ENCODE results near the gene PAX5. TPM values are rescaled to one million over a fixed set of nuclear protein-coding genes. Genes with fewer than 3 reads are reported as not detected.

Gene PAX5
- total RNA-seq, 1 donor from 2014 or later = not detected

DNA sequence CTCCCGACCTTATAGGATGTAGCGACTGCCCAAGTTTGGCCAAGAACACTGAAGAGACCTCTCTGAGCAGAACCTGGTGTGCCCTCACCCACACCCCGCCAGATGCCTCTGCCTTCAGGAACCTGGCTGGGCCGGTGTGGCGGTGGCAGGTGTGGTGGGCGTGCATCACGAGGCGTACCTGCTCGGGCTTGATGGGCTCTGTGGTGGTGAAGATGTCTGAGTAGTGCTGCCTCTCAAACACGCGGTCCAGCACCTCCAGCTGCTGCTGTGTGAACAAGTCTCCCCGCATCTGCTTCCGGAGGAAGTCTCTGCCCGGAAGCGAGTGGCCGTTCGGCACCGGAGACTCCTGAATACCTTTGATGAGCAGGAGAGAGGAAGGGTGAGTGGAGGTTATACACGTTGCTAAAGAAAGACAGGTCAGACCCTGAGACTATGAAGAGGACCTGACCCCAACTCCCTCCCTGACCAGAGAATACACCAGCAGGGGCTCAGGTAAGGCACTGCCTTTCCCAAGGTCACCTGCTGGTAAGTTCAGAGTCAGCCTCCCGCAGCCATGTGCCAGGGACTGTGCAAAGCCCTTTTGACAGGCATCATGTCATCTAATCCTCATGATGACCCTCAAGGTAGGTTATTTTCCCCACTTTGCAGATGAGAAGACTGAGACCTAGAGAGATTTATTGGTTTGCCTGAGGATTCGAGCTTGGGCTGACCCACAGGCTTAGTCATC lies 67.5 kb downstream of the PAX5 start:
- peaks cover 16% of the 10 kb centered on the region for H3K27me3 ChIP-seq (ENCODE audit: control insufficient read depth, insufficient read depth, low read length)
- DNase-seq (ENCODE audit: low read depth) = no peak
- no peaks in the 10 kb centered on the region for H3K36me3 ChIP-seq (ENCODE audit: control insufficient read depth, insufficient read depth, low read length)
- TF ChIP-seq, protein P1, sequence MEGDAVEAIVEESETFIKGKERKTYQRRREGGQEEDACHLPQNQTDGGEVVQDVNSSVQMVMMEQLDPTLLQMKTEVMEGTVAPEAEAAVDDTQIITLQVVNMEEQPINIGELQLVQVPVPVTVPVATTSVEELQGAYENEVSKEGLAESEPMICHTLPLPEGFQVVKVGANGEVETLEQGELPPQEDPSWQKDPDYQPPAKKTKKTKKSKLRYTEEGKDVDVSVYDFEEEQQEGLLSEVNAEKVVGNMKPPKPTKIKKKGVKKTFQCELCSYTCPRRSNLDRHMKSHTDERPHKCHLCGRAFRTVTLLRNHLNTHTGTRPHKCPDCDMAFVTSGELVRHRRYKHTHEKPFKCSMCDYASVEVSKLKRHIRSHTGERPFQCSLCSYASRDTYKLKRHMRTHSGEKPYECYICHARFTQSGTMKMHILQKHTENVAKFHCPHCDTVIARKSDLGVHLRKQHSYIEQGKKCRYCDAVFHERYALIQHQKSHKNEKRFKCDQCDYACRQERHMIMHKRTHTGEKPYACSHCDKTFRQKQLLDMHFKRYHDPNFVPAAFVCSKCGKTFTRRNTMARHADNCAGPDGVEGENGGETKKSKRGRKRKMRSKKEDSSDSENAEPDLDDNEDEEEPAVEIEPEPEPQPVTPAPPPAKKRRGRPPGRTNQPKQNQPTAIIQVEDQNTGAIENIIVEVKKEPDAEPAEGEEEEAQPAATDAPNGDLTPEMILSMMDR (IDR thresholded peaks at IDR 0.05; ENCODE audit: insufficient read depth, low read length, poor library complexity, severe bottlenecking) = no peak
- no peak overlapping the region for H3K4me3 ChIP-seq (ENCODE audit: low read depth, low read length)

DNA sequence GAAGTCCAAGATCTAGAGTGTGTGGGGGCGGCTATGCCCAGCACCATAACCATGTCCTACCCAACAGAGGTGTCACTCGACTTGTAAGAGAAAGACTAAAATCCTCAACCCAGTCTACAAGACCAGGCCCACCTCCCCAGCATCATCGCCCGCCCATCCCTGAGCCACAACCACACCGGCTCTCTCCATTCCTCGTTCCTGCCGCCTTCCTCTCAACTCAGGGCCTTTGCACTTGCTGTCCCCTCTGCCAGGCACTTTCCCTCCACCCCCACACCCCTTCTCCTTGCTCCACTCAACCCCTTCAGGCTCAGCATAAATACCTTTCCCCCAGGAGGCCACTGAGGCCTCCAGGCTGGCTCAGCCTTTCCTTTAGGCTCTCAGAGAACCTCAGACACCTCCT lies 69.3 kb downstream of the PAX5 start:
- Histone ChIP-seq H3K36me3 (ENCODE audit: control insufficient read depth, insufficient read depth, low read length) (no peaks in the 10 kb centered on the region), H3K27me3 (ENCODE audit: control insufficient read depth, insufficient read depth, low read length) (peaks cover 21% of the 10 kb centered on the region), H3K4me3 (ENCODE audit: low read depth, low read length) (no peak overlapping the region)
- no peak for DNase-seq (ENCODE audit: low read depth)
- TF ChIP-seq, protein P1 (IDR thresholded peaks at IDR 0.05; ENCODE audit: insufficient read depth, low read length, poor library complexity, severe bottlenecking) = no peak

DNA sequence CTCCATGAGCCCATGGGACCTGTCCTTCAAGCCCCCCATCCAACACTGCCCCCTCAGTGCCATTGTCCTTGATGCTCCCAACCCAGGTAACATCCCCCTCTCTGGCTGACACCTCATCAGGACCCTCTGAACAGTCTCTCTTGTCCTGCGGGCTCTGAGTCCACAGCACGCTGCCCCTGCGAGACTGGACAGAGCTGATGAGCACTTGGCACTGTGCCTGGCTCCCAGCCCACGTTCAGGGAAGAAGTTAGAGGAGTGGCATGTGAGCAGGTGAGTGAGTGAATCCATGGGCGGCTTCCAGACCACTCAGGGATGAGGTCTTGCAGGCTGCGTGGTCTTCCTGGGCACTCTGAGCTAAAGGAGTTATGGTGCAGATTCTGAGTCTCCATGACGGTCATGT lies 70.7 kb downstream of the PAX5 start:
- Histone ChIP-seq H3K36me3 (ENCODE audit: control insufficient read depth, insufficient read depth, low read length) (no peaks in the 10 kb centered on the region), H3K27me3 (ENCODE audit: control insufficient read depth, insufficient read depth, low read length) (peaks cover 28% of the 10 kb centered on the region), H3K4me3 (ENCODE audit: low read depth, low read length) (no peak overlapping the region)
- TF ChIP-seq, protein P1 (IDR thresholded peaks at IDR 0.05; ENCODE audit: insufficient read depth, low read length, poor library complexity, severe bottlenecking) = no peak
- DNase-seq (ENCODE audit: low read depth) = no peak

DNA sequence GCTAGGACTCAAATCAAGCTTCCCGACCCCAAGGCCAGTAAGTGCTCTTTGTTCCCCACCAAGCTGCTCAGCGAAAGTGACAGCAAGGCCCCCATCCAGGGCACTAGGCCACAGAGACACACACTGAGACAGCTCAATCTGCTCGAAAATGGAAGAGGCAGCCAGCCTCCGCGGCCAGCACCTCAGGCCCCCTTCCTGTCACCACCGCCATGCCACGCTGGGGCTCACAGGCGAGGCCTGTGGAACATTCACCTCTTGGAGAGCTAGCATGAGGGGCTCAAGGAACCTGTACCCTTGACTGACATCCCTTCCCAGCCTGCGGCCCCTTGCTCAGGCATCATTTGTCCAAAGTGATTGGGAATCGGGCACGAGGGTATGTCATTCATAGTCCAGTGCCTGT lies 71.4 kb downstream of the PAX5 start:
- Histone ChIP-seq H3K4me3 (ENCODE audit: low read depth, low read length) (no peak overlapping the region), H3K36me3 (ENCODE audit: control insufficient read depth, insufficient read depth, low read length) (no peaks in the 10 kb centered on the region), H3K27me3 (ENCODE audit: control insufficient read depth, insufficient read depth, low read length) (peaks cover 28% of the 10 kb centered on the region)
- no peak for DNase-seq (ENCODE audit: low read depth)
- TF ChIP-seq, protein P1 (IDR thresholded peaks at IDR 0.05; ENCODE audit: insufficient read depth, low read length, poor library complexity, severe bottlenecking) = no peak

DNA sequence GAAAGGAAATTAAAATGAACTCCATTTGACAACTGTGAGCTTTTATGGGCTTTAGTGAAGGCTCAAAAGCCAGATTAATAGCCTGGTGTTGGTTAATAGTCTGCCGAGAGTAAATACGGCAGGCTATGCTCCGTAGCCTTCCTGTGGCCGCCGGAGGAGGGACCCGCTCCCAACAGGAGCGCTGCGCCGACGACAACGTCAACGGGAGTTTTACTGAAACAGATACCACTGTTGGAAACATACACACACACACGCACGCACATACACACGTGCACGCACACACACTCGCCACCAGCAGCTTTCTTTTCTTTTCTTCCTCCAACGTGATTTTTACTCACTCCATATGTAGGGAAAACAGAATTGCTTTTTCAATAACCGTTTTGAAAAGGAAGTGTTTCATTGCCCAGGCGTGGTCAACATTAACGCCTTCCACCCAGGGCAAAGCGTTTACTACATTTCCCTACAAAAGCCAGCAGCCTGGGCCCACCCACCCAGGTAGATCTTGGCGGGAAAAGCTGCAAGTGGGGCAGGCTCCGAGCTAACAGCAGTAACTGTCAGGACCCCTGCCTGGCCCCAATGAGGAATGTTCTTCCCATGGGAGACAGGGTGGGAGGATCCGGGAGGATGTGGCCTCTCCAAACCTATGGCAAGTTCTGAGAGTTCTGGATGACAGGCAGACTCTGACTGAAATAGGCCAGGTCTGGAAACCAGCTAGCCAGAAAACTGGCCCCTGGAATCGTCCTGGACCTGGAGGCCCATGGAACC lies 72.3 kb downstream of the PAX5 start:
- Histone ChIP-seq H3K36me3 (ENCODE audit: control insufficient read depth, insufficient read depth, low read length) (no peaks in the 10 kb centered on the region), H3K4me3 (ENCODE audit: low read depth, low read length) (no peak overlapping the region), H3K27me3 (ENCODE audit: control insufficient read depth, insufficient read depth, low read length) (peaks cover 36% of the 10 kb centered on the region)
- no peak for DNase-seq (ENCODE audit: low read depth)
- TF ChIP-seq, protein P1 (IDR thresholded peaks at IDR 0.05; ENCODE audit: insufficient read depth, low read length, poor library complexity, severe bottlenecking) = no peak
